ENCODE results near the gene IMPA2. TPM values are rescaled to one million over a fixed set of nuclear protein-coding genes. Genes with fewer than 3 reads are reported as not detected.
A peak's percentile ranks its signal among the peaks of the same experiment; 100 is the strongest.

Gene IMPA2
- total RNA-seq, 1 donor from 2014 or later: 15.8 TPM

- DNase-seq (ENCODE audit: low spot score) (peak; percentile 70), ATAC-seq (peak; percentile 72)
- intact Hi-C loops (cut with DNase I): no loop called here
Measured at GRCh38 chr18:12015416-12016062, 34.2 kb downstream of the IMPA2 start.

GRCh38 chr18:12017081-12017480 lies 35.8 kb downstream of the IMPA2 start:
- intact Hi-C loops (cut with DNase I): no loop called here
- ATAC-seq: no peak
- no peak for DNase-seq (ENCODE audit: low spot score)

DNA sequence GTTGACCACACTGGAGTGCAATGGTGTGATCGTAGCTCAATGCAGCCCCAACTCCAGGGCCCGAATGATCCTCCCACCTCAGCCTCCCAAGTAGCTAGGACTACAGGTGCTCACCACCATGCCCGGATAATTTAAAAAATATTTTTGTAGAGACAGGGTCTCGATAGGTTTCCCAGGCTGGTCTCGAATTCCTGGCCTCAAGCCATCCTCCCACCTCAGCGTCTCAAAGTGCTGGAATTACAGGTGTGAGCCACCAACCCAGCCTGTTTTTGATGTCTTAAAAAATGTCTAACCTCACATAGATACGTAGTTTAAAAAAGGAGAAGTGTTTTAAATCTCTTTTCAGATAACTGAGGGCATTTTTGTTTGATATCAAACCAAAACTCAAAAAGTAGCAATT lies 37.6 kb downstream of the IMPA2 start:
- DNase-seq (ENCODE audit: low spot score) (no peak), ATAC-seq (no peak)
- intact Hi-C loops (cut with DNase I): no loop called here

GRCh38 chr18:12021077-12021476 lies 39.8 kb downstream of the IMPA2 start:
- ATAC-seq: no peak
- no peak for DNase-seq (ENCODE audit: low spot score)
- intact Hi-C loops (cut with DNase I): no loop called here

GRCh38 chr18:12021596-12021995 lies 40.3 kb downstream of the IMPA2 start:
- intact Hi-C loops (cut with DNase I): no loop called here
- ATAC-seq (no peak), DNase-seq (ENCODE audit: low spot score) (no peak)

GRCh38 chr18:12023375-12023774 lies 42.1 kb downstream of the IMPA2 start:
- intact Hi-C loops (cut with DNase I): loop anchor here (2.0 kb wide), 1 partner anchor 65 kb away; no protein-coding TSS in a partner anchor
- no peak for ATAC-seq
- DNase-seq (ENCODE audit: low spot score): no peak

DNA sequence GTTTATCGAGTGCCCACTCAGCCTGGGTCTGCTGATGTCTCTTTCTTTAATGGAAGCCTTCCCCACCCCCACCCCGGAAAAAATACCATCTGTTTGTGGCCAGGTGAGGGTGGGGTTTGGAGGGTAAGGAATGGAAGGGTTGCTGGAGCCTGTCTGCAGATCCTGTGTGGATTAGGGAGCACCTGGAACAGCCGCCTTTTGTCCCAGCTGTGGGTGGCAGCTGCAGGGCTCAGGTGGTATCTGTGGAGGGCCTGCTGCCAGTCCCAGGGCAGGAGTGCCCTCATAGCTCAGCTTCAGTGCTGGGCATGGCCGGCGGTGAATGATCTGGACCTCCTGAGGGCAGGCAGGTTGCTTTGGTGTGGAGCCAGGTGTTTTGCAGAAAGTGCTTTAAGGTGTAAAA lies 45.3 kb downstream of the IMPA2 start:
- intact Hi-C loops (cut with DNase I): no loop called here
- ATAC-seq (no peak), DNase-seq (ENCODE audit: low spot score) (no peak)

- ATAC-seq (no peak), DNase-seq (ENCODE audit: low spot score) (no peak)
- intact Hi-C loops (cut with DNase I): no loop called here
Measured at GRCh38 chr18:12027046-12027445, 45.7 kb downstream of the IMPA2 start.

- DNase-seq (ENCODE audit: low spot score) (peak; percentile 14), ATAC-seq (no peak)
- intact Hi-C loops (cut with DNase I): no loop called here
Measured at GRCh38 chr18:12027480-12027879, 46.2 kb downstream of the IMPA2 start.

- intact Hi-C loops (cut with DNase I): no loop called here
- peak; percentile 33 for ATAC-seq
- DNase-seq (ENCODE audit: low spot score): peak; percentile 49
Measured at GRCh38 chr18:12028040-12028628, 46.8 kb downstream of the IMPA2 start.

GRCh38 chr18:12028674-12029073 lies 47.4 kb downstream of the IMPA2 start:
- ATAC-seq: no peak
- intact Hi-C loops (cut with DNase I): no loop called here

GRCh38 chr18:12029786-12030584 lies 48.7 kb downstream of the IMPA2 start:
- no peak for ATAC-seq
- intact Hi-C loops (cut with DNase I): no loop called here
- DNase-seq (ENCODE audit: low spot score): peak; percentile 45

More at GRCh38 chr18:12028674-12029073, 47.4 kb downstream of the IMPA2 start:
- peak; percentile 58 for DNase-seq (ENCODE audit: low spot score)

DNA sequence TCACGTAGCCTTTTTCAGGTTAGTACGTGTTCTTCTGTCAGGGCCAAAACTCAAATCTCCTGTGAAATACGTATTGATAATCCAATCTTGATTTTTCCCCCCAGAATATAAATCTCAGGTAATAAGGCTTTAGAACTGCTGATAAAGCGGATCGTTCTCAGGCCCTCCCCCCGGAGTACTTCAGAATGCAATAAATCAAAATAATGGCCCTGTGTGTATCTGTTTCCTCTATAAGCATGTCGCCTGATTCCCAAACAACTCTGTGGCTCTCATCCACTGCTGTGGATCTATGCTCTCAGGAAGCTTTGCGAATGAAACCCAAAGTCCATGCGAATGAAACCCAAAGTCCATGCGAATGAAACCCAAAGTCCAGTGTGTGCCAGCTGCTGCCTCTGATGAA lies 49.4 kb downstream of the IMPA2 start:
- ATAC-seq (no peak), DNase-seq (ENCODE audit: low spot score) (peak; percentile 2)
- intact Hi-C loops (cut with DNase I): no loop called here

DNA sequence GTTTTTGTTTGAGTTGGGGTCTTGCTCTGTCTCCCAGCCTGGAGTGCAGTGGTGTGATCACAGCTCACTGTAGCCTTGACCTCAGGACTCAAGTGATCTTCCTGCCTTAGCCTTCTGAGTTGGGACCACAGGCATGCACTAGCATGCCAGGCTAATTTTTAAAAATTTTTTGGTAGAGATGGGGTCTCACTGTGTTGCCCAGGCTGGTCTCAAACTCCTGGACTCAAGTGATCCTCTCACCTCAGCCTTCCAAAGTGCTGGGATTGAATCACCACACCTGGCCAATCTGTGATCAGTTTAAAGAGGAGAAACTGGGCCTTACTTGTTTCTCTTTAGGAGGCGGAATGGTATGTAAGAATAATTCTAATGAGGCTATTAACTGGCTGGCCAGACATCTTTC lies 49.9 kb downstream of the IMPA2 start:
- ATAC-seq: no peak

GRCh38 chr18:12031846-12032245 lies 50.5 kb downstream of the IMPA2 start:
- peak; percentile 76 for ATAC-seq
- intact Hi-C loops (cut with DNase I): no loop called here

More for the DNA sequence above, 49.9 kb downstream of the IMPA2 start:
- DNase-seq (ENCODE audit: low spot score): no peak
- intact Hi-C loops (cut with DNase I): no loop called here

GRCh38 chr18:12032786-12033642 lies 51.7 kb downstream of the IMPA2 start:
- peak; percentile 56 for ATAC-seq
- intact Hi-C loops (cut with DNase I): no loop called here

More at GRCh38 chr18:12031846-12032245, 50.5 kb downstream of the IMPA2 start:
- peak; percentile 81 for DNase-seq (ENCODE audit: low spot score)

DNA sequence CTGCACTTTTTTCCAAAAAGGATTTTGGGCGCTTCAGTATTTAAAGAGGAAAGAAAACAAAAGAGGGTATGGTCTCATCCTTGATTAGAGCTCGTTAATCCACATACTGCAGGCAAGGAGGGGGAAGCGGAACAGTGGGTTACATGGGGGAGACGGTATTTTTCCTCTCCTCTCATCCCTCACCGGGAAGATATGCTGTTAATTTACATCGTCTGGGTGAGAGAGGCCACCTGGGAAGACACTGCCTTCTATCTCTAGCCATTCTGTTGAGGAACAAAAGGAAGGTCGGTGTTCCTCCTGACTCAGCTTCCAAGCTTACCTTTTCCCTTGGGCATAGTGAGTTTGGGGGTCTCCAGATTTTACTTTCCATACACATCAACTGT lies 52.3 kb downstream of the IMPA2 start:
- ATAC-seq: no peak
- DNase-seq (ENCODE audit: low spot score): peak; percentile 21
- intact Hi-C loops (cut with DNase I): no loop called here

More at GRCh38 chr18:12032786-12033642, 51.7 kb downstream of the IMPA2 start:
- DNase-seq (ENCODE audit: low spot score): peak; percentile 48

DNA sequence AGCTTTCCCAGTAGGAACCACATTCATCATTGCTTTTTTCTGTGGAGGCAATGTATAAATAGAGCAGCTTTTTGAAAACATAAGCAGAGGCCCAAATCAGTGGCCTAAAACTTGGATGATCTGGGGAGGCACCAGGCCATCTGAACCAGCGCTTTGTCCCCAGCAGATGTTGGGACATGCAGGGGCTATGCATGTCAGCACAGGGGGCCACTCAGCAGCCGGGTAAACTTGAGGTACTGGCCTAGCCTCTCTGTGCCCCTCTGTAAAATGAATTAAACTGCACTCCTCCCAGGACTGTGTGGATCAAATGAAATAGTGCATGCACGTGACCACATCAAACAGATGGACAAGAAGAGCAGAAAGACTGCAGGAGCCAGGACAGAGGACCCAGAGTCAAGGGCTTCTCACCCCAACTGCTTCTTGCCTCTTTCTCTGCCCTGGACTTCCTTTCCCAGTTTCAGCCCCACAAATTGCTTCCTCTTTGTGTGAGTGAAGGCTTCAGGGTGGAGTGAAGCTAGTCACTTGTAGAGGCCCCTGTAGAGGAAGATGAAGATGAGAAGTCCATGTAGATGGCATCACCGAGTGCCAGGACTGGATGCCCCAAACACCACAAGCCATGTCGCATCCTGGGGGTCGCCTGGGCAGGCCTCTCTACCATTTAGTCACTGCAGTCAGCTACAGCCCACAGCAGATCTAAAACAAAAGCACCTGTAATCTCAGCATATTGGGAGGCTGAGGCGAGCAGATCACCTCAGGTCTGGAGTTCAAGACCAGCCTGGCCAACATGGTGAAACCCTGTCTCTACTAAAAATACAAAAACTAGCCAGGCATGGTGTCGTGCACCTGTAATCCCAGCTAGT lies 53.2 kb downstream of the IMPA2 start:
- DNase-seq (ENCODE audit: low spot score): no peak
- intact Hi-C loops (cut with DNase I): no loop called here
- no peak for ATAC-seq
